ENCODE results near the gene ACSL1.
A peak's percentile ranks its signal among the peaks of the same experiment; 100 is the strongest.
"Not testable (repeated sequence)": the region's sequence is repeated elsewhere in the genome, so short reads cannot be mapped to it uniquely, and the experiment has no call there.

Gene ACSL1

GRCh38 chr4:184850431-184851199 lies 24.8 kb upstream of the ACSL1 start:
- no peaks in the 10 kb centered on the region for H3K9me3 Mint-ChIP-seq (ENCODE audit: low read depth)
- no peaks in the 10 kb centered on the region for H3K36me3 Mint-ChIP-seq
- H3K27ac Mint-ChIP-seq, result no peak overlapping the region
- peaks cover 12% of the 10 kb centered on the region for H3K4me1 Mint-ChIP-seq (ENCODE audit: low read depth)
- peaks cover 1% of the 10 kb centered on the region for H3K27me3 Mint-ChIP-seq
- no peak overlapping the region for H3K4me3 Mint-ChIP-seq

- Mint-ChIP-seq H3K4me1 (ENCODE audit: low read depth) (peaks cover 10% of the 10 kb centered on the region), H3K36me3 (no peaks in the 10 kb centered on the region), H3K9me3 (ENCODE audit: low read depth) (no peaks in the 10 kb centered on the region), H3K27me3 (no peaks in the 10 kb centered on the region), H3K27ac (no peak overlapping the region), H3K4me3 (no peak overlapping the region)
Measured at GRCh38 chr4:184850018-184850417, 24.2 kb upstream of the ACSL1 start.

GRCh38 chr4:184849185-184849584 lies 23.4 kb upstream of the ACSL1 start:
- Mint-ChIP-seq H3K27me3 (no peaks in the 10 kb centered on the region), H3K9me3 (ENCODE audit: low read depth) (no peaks in the 10 kb centered on the region), H3K4me3 (no peak overlapping the region), H3K27ac (no peak overlapping the region), H3K4me1 (ENCODE audit: low read depth) (peaks cover 2% of the 10 kb centered on the region), H3K36me3 (no peaks in the 10 kb centered on the region)

- Mint-ChIP-seq H3K4me3 (no peak overlapping the region), H3K27me3 (no peaks in the 10 kb centered on the region), H3K36me3 (no peaks in the 10 kb centered on the region), H3K4me1 (ENCODE audit: low read depth) (peaks cover 2% of the 10 kb centered on the region), H3K27ac (no peak overlapping the region), H3K9me3 (ENCODE audit: low read depth) (no peaks in the 10 kb centered on the region)
Measured at GRCh38 chr4:184848510-184848909, 22.7 kb upstream of the ACSL1 start.

GRCh38 chr4:184846531-184846930 lies 20.8 kb upstream of the ACSL1 start:
- Mint-ChIP-seq H3K4me1 (ENCODE audit: low read depth) (peaks cover 2% of the 10 kb centered on the region), H3K27ac (no peak overlapping the region), H3K9me3 (ENCODE audit: low read depth) (no peaks in the 10 kb centered on the region), H3K36me3 (no peaks in the 10 kb centered on the region), H3K4me3 (no peak overlapping the region), H3K27me3 (no peaks in the 10 kb centered on the region)

GRCh38 chr4:184845367-184846021 lies 19.7 kb upstream of the ACSL1 start:
- no peaks in the 10 kb centered on the region for H3K4me1 Mint-ChIP-seq (ENCODE audit: low read depth)
- no peaks in the 10 kb centered on the region for H3K36me3 Mint-ChIP-seq
- H3K4me3 Mint-ChIP-seq, result no peak overlapping the region
- H3K9me3 Mint-ChIP-seq (ENCODE audit: low read depth), result no peaks in the 10 kb centered on the region
- no peak overlapping the region for H3K27ac Mint-ChIP-seq
- H3K27me3 Mint-ChIP-seq, result no peaks in the 10 kb centered on the region

GRCh38 chr4:184844742-184845141 lies 19.0 kb upstream of the ACSL1 start:
- Mint-ChIP-seq H3K27ac (no peak overlapping the region), H3K9me3 (ENCODE audit: low read depth) (no peaks in the 10 kb centered on the region), H3K36me3 (no peaks in the 10 kb centered on the region), H3K27me3 (no peaks in the 10 kb centered on the region), H3K4me1 (ENCODE audit: low read depth) (no peaks in the 10 kb centered on the region), H3K4me3 (no peak overlapping the region)

- no peak overlapping the region for H3K27ac Mint-ChIP-seq
- no peaks in the 10 kb centered on the region for H3K36me3 Mint-ChIP-seq
- no peaks in the 10 kb centered on the region for H3K27me3 Mint-ChIP-seq
- H3K4me3 Mint-ChIP-seq, result no peak overlapping the region
- H3K9me3 Mint-ChIP-seq (ENCODE audit: low read depth), result no peaks in the 10 kb centered on the region
- no peaks in the 10 kb centered on the region for H3K4me1 Mint-ChIP-seq (ENCODE audit: low read depth)
Measured at GRCh38 chr4:184843984-184844554, 18.3 kb upstream of the ACSL1 start.

- H3K27ac Mint-ChIP-seq; H3K4me3 Mint-ChIP-seq; H3K4me1 Mint-ChIP-seq (ENCODE audit: low read depth); H3K27me3 Mint-ChIP-seq; H3K36me3 Mint-ChIP-seq; H3K9me3 Mint-ChIP-seq (ENCODE audit: low read depth): not testable (repeated sequence)
Measured at GRCh38 chr4:184839075-184839399, 13.3 kb upstream of the ACSL1 start.

GRCh38 chr4:184838249-184839074 lies 12.7 kb upstream of the ACSL1 start:
- no peaks in the 10 kb centered on the region for H3K36me3 Mint-ChIP-seq
- H3K27ac Mint-ChIP-seq, result no peak overlapping the region
- H3K4me3 Mint-ChIP-seq, result no peak overlapping the region
- no peaks in the 10 kb centered on the region for H3K27me3 Mint-ChIP-seq
- no peaks in the 10 kb centered on the region for H3K9me3 Mint-ChIP-seq (ENCODE audit: low read depth)
- H3K4me1 Mint-ChIP-seq (ENCODE audit: low read depth), result no peaks in the 10 kb centered on the region

- Mint-ChIP-seq H3K36me3 (no peaks in the 10 kb centered on the region), H3K27me3 (no peaks in the 10 kb centered on the region), H3K4me1 (ENCODE audit: low read depth) (no peaks in the 10 kb centered on the region), H3K9me3 (ENCODE audit: low read depth) (no peaks in the 10 kb centered on the region), H3K4me3 (no peak overlapping the region), H3K27ac (no peak overlapping the region)
Measured at GRCh38 chr4:184836613-184837012, 10.8 kb upstream of the ACSL1 start.

- H3K4me3 Mint-ChIP-seq, result no peak overlapping the region
- no peak overlapping the region for H3K27ac Mint-ChIP-seq
- H3K4me1 Mint-ChIP-seq (ENCODE audit: low read depth), result no peaks in the 10 kb centered on the region
- H3K9me3 Mint-ChIP-seq (ENCODE audit: low read depth), result no peaks in the 10 kb centered on the region
- no peaks in the 10 kb centered on the region for H3K27me3 Mint-ChIP-seq
- H3K36me3 Mint-ChIP-seq, result no peaks in the 10 kb centered on the region
Measured at GRCh38 chr4:184833046-184833838, 7.5 kb upstream of the ACSL1 start.

GRCh38 chr4:184831153-184831552 lies 5.4 kb upstream of the ACSL1 start:
- H3K27me3 Mint-ChIP-seq, result no peaks in the 10 kb centered on the region
- H3K36me3 Mint-ChIP-seq, result no peaks in the 10 kb centered on the region
- H3K9me3 Mint-ChIP-seq (ENCODE audit: low read depth), result no peaks in the 10 kb centered on the region
- no peak overlapping the region for H3K27ac Mint-ChIP-seq
- H3K4me1 Mint-ChIP-seq (ENCODE audit: low read depth), result peaks cover 6% of the 10 kb centered on the region
- H3K4me3 Mint-ChIP-seq, result no peak overlapping the region

- H3K27me3 Mint-ChIP-seq, result no peaks in the 10 kb centered on the region
- peak overlapping the region; percentile 90 for H3K4me3 Mint-ChIP-seq
- H3K36me3 Mint-ChIP-seq, result no peaks in the 10 kb centered on the region
- peaks cover 35% of the 10 kb centered on the region for H3K4me1 Mint-ChIP-seq (ENCODE audit: low read depth)
- no peaks in the 10 kb centered on the region for H3K9me3 Mint-ChIP-seq (ENCODE audit: low read depth)
- peak overlapping the region; percentile 88 for H3K27ac Mint-ChIP-seq
Measured at GRCh38 chr4:184826691-184827270, 1.0 kb upstream of the ACSL1 start.
